ENCODE results near the gene CEACAM19. TPM values are rescaled to one million over a fixed set of nuclear protein-coding genes. Genes with fewer than 3 reads are reported as not detected.

The CEACAM19 gene
- total RNA-seq, 1 donor from 2014 or later, result 1.5 TPM

GRCh38 chr19:44649578-44650145, 21.6 kb upstream of the CEACAM19 start:
- Mint-ChIP-seq H3K36me3 (ENCODE audit: low read depth) (peaks cover 28% of the 10 kb centered on the region), H3K27ac (no peak overlapping the region), H3K9me3 (no peaks in the 10 kb centered on the region), H3K4me3 (ENCODE audit: low read depth) (no peak overlapping the region), H3K27me3 (ENCODE audit: low read depth) (no peaks in the 10 kb centered on the region), H3K4me1 (ENCODE audit: low read depth) (peaks cover 4% of the 10 kb centered on the region)
- intact Hi-C loops (cut with micrococcal nuclease), result no loop called here
- DNase-seq (ENCODE audit: low spot score), result no peak

- H3K4me1 Mint-ChIP-seq (ENCODE audit: low read depth), result peaks cover 8% of the 10 kb centered on the region
- peaks cover 34% of the 10 kb centered on the region for H3K36me3 Mint-ChIP-seq (ENCODE audit: low read depth)
- no peaks in the 10 kb centered on the region for H3K27me3 Mint-ChIP-seq (ENCODE audit: low read depth)
- H3K9me3 Mint-ChIP-seq, result no peaks in the 10 kb centered on the region
- H3K4me3 Mint-ChIP-seq (ENCODE audit: low read depth), result no peak overlapping the region
- intact Hi-C loops (cut with micrococcal nuclease), result no loop called here
- H3K27ac Mint-ChIP-seq, result no peak overlapping the region
- DNase-seq (ENCODE audit: low spot score), result no peak
These were observed 17.9 kb upstream of the CEACAM19 start for GRCh38 chr19:44653343-44653742.

- peak; percentile 60 for DNase-seq (ENCODE audit: low spot score)
- no peaks in the 10 kb centered on the region for H3K27me3 Mint-ChIP-seq (ENCODE audit: low read depth)
- peaks cover 8% of the 10 kb centered on the region for H3K4me1 Mint-ChIP-seq (ENCODE audit: low read depth)
- no peak overlapping the region for H3K4me3 Mint-ChIP-seq (ENCODE audit: low read depth)
- no peaks in the 10 kb centered on the region for H3K9me3 Mint-ChIP-seq
- peaks cover 38% of the 10 kb centered on the region for H3K36me3 Mint-ChIP-seq (ENCODE audit: low read depth)
- H3K27ac Mint-ChIP-seq, result no peak overlapping the region
- intact Hi-C loops (cut with micrococcal nuclease), result loop anchor here (1.0 kb wide), 1 partner anchor 116 kb away; no protein-coding TSS in a partner anchor
These were observed 17.1 kb upstream of the CEACAM19 start for GRCh38 chr19:44653977-44654774.

GRCh38 chr19:44657211-44657921, 13.9 kb upstream of the CEACAM19 start:
- intact Hi-C loops (cut with micrococcal nuclease), result loop anchor here (1.0 kb wide), 1 partner anchor 86 kb away; no protein-coding TSS in a partner anchor
- H3K27me3 Mint-ChIP-seq (ENCODE audit: low read depth), result no peaks in the 10 kb centered on the region
- DNase-seq (ENCODE audit: low spot score), result peak; percentile 44
- H3K27ac Mint-ChIP-seq, result no peak overlapping the region
- H3K36me3 Mint-ChIP-seq (ENCODE audit: low read depth), result peaks cover 27% of the 10 kb centered on the region
- no peaks in the 10 kb centered on the region for H3K9me3 Mint-ChIP-seq
- no peak overlapping the region for H3K4me3 Mint-ChIP-seq (ENCODE audit: low read depth)
- H3K4me1 Mint-ChIP-seq (ENCODE audit: low read depth), result peaks cover 8% of the 10 kb centered on the region

GRCh38 chr19:44658069-44658733, 13.1 kb upstream of the CEACAM19 start:
- Mint-ChIP-seq H3K36me3 (ENCODE audit: low read depth) (peaks cover 22% of the 10 kb centered on the region), H3K9me3 (no peaks in the 10 kb centered on the region), H3K27me3 (ENCODE audit: low read depth) (no peaks in the 10 kb centered on the region), H3K27ac (no peak overlapping the region), H3K4me1 (ENCODE audit: low read depth) (peaks cover 8% of the 10 kb centered on the region), H3K4me3 (ENCODE audit: low read depth) (no peak overlapping the region)
- intact Hi-C loops (cut with micrococcal nuclease), result no loop called here
- DNase-seq (ENCODE audit: low spot score), result no peak

- no peak overlapping the region for H3K4me3 Mint-ChIP-seq (ENCODE audit: low read depth)
- H3K27me3 Mint-ChIP-seq (ENCODE audit: low read depth), result no peaks in the 10 kb centered on the region
- H3K36me3 Mint-ChIP-seq (ENCODE audit: low read depth), result peaks cover 15% of the 10 kb centered on the region
- no peak for DNase-seq (ENCODE audit: low spot score)
- no peaks in the 10 kb centered on the region for H3K9me3 Mint-ChIP-seq
- no peak overlapping the region for H3K27ac Mint-ChIP-seq
- intact Hi-C loops (cut with micrococcal nuclease), result no loop called here
- peaks cover 3% of the 10 kb centered on the region for H3K4me1 Mint-ChIP-seq (ENCODE audit: low read depth)
These were observed 11.2 kb upstream of the CEACAM19 start for GRCh38 chr19:44660081-44660480.

GRCh38 chr19:44661205-44661604, 10.1 kb upstream of the CEACAM19 start:
- Mint-ChIP-seq H3K27ac (no peak overlapping the region), H3K4me3 (ENCODE audit: low read depth) (no peak overlapping the region), H3K9me3 (no peaks in the 10 kb centered on the region), H3K27me3 (ENCODE audit: low read depth) (no peaks in the 10 kb centered on the region), H3K4me1 (ENCODE audit: low read depth) (peaks cover 3% of the 10 kb centered on the region), H3K36me3 (ENCODE audit: low read depth) (peaks cover 12% of the 10 kb centered on the region)
- intact Hi-C loops (cut with micrococcal nuclease), result no loop called here
- no peak for DNase-seq (ENCODE audit: low spot score)

- Mint-ChIP-seq H3K9me3 (no peaks in the 10 kb centered on the region), H3K27ac (no peak overlapping the region), H3K27me3 (ENCODE audit: low read depth) (no peaks in the 10 kb centered on the region), H3K4me1 (ENCODE audit: low read depth) (peaks cover 2% of the 10 kb centered on the region), H3K4me3 (ENCODE audit: low read depth) (no peak overlapping the region), H3K36me3 (ENCODE audit: low read depth) (peaks cover 9% of the 10 kb centered on the region)
- DNase-seq (ENCODE audit: low spot score), result no peak
- intact Hi-C loops (cut with micrococcal nuclease), result no loop called here
These were observed 9.4 kb upstream of the CEACAM19 start for GRCh38 chr19:44661904-44662303.

- no peak for DNase-seq (ENCODE audit: low spot score)
- Mint-ChIP-seq H3K4me3 (ENCODE audit: low read depth) (no peak overlapping the region), H3K27ac (no peak overlapping the region), H3K9me3 (no peaks in the 10 kb centered on the region), H3K27me3 (ENCODE audit: low read depth) (no peaks in the 10 kb centered on the region), H3K36me3 (ENCODE audit: low read depth) (peaks cover 6% of the 10 kb centered on the region), H3K4me1 (ENCODE audit: low read depth) (no peaks in the 10 kb centered on the region)
- intact Hi-C loops (cut with micrococcal nuclease), result no loop called here
These were observed 8.4 kb upstream of the CEACAM19 start for GRCh38 chr19:44662691-44663385.

- no peak for DNase-seq (ENCODE audit: low spot score)
- H3K4me1 Mint-ChIP-seq (ENCODE audit: low read depth), result no peaks in the 10 kb centered on the region
- no peak overlapping the region for H3K27ac Mint-ChIP-seq
- H3K9me3 Mint-ChIP-seq, result no peaks in the 10 kb centered on the region
- H3K36me3 Mint-ChIP-seq (ENCODE audit: low read depth), result peaks cover 2% of the 10 kb centered on the region
- H3K4me3 Mint-ChIP-seq (ENCODE audit: low read depth), result no peak overlapping the region
- no peaks in the 10 kb centered on the region for H3K27me3 Mint-ChIP-seq (ENCODE audit: low read depth)
- intact Hi-C loops (cut with micrococcal nuclease), result no loop called here
These were observed 7.3 kb upstream of the CEACAM19 start for GRCh38 chr19:44663996-44664395.

GRCh38 chr19:44664976-44665375, 6.3 kb upstream of the CEACAM19 start:
- H3K9me3 Mint-ChIP-seq, result no peaks in the 10 kb centered on the region
- no peaks in the 10 kb centered on the region for H3K27me3 Mint-ChIP-seq (ENCODE audit: low read depth)
- intact Hi-C loops (cut with micrococcal nuclease), result no loop called here
- H3K27ac Mint-ChIP-seq, result no peak overlapping the region
- H3K4me3 Mint-ChIP-seq (ENCODE audit: low read depth), result no peak overlapping the region
- no peak for DNase-seq (ENCODE audit: low spot score)
- peaks cover 2% of the 10 kb centered on the region for H3K36me3 Mint-ChIP-seq (ENCODE audit: low read depth)
- no peaks in the 10 kb centered on the region for H3K4me1 Mint-ChIP-seq (ENCODE audit: low read depth)

- H3K9me3 Mint-ChIP-seq, result no peaks in the 10 kb centered on the region
- peaks cover under 1% of the 10 kb centered on the region for H3K36me3 Mint-ChIP-seq (ENCODE audit: low read depth)
- H3K27me3 Mint-ChIP-seq (ENCODE audit: low read depth), result no peaks in the 10 kb centered on the region
- intact Hi-C loops (cut with micrococcal nuclease), result no loop called here
- DNase-seq (ENCODE audit: low spot score), result no peak
- H3K4me3 Mint-ChIP-seq (ENCODE audit: low read depth), result no peak overlapping the region
- H3K4me1 Mint-ChIP-seq (ENCODE audit: low read depth), result no peaks in the 10 kb centered on the region
- H3K27ac Mint-ChIP-seq, result no peak overlapping the region
These were observed 4.3 kb upstream of the CEACAM19 start for GRCh38 chr19:44666852-44667556.
